DOHH2 (cell line): ENCODE results near the gene ST3GAL4.
"Not testable (repeated sequence)": the region's sequence is repeated elsewhere in the genome, so short reads cannot be mapped to it uniquely, and the experiment has no call there.

Experiments used
- H3F3A ChIP-seq: fragments of 200-600 bp; sonication (generic), shearing (Covaris generic); 2 replicates; pipeline ENCODE4 v1.6.0; 2016; ENCODE audit warnings: antibody characterized with exemption, mild to moderate bottlenecking; ENCODE audit not compliant: control insufficient read depth, insufficient read depth
- H3K27ac ChIP-seq: fragments of 200-600 bp; sonication (generic); 2 replicates; pipeline ENCODE4 v1.5.1; 2014; ENCODE audit warnings: low read depth, mild to moderate bottlenecking, low read length, moderate library complexity
- H3K27me3 ChIP-seq: fragments of 200-600 bp; sonication (generic); 2 replicates; pipeline ENCODE4 v1.6.1; 2014; ENCODE audit warnings: mild to moderate bottlenecking, low read length, mixed read lengths; ENCODE audit not compliant: control insufficient read depth
- H3K36me3 ChIP-seq: fragments of 200-600 bp; sonication (generic); 2 replicates; pipeline ENCODE4 v1.6.1; 2014; ENCODE audit warnings: mild to moderate bottlenecking, low read length, moderate library complexity, mixed read lengths; ENCODE audit not compliant: control insufficient read depth
- H3K4me1 ChIP-seq: fragments of 200-600 bp; sonication (generic); 2 replicates; pipeline ENCODE4 v1.6.1; 2014; ENCODE audit warnings: mild to moderate bottlenecking, low read length, mixed read lengths; ENCODE audit not compliant: control insufficient read depth
- H3K4me2 ChIP-seq: fragments of 200-600 bp; sonication (generic); 2 replicates; pipeline ENCODE4 v1.6.0; 2014; ENCODE audit warnings: mild to moderate bottlenecking, low read length, moderate library complexity
- H3K4me3 ChIP-seq: fragments of 200-600 bp; sonication (generic); 2 replicates; pipeline ENCODE4 v1.5.1; 2014; ENCODE audit warnings: mild to moderate bottlenecking, low read length, mixed read lengths
- H3K79me2 ChIP-seq: fragments of 200-600 bp; sonication (generic); 2 replicates; pipeline ENCODE4 v1.6.1; 2014; ENCODE audit warnings: mild to moderate bottlenecking, low read length, mixed read lengths; ENCODE audit not compliant: control insufficient read depth
- H3K9me2 ChIP-seq: fragments of 200-600 bp; sonication (generic); replicated peaks from 2 replicates; pipeline ENCODE4 v1.6.1; 2014; ENCODE audit warnings: mild to moderate bottlenecking, low read length, mixed read lengths; ENCODE audit not compliant: control insufficient read depth
- H3K9me3 ChIP-seq: fragments of 200-600 bp; sonication (generic); 2 replicates; pipeline ENCODE4 v1.6.1; 2014; ENCODE audit warnings: antibody characterized with exemption, low read length, mixed read lengths; ENCODE audit not compliant: control insufficient read depth, insufficient read depth
- H4K20me1 ChIP-seq: fragments of 200-600 bp; sonication (generic); 2 replicates; pipeline ENCODE4 v1.6.0; 2014; ENCODE audit warnings: low read depth, mild to moderate bottlenecking, antibody characterized with exemption, low read length, moderate library complexity; ENCODE audit not compliant: control insufficient read depth, insufficient read depth
- EZH2phosphoT487 ChIP-seq: fragments of 200-600 bp; sonication (generic); IDR thresholded peaks from 2 replicates; pipeline ENCODE4 v1.6.1; 2017; ENCODE audit warnings: borderline replicate concordance, mild to moderate bottlenecking, antibody characterized with exemption, low read length, moderate library complexity, mixed read lengths
- TF ChIP-seq, protein P1 (sequence below): fragments of 200-600 bp; sonication (generic); IDR thresholded peaks from one replicate; pipeline ENCODE4 v1.5.1; 2014; ENCODE audit warnings: antibody characterized with exemption, mild to moderate bottlenecking, low read depth, low read length; ENCODE audit not compliant: poor library complexity, severe bottlenecking

ST3GAL4 gene

DNA sequence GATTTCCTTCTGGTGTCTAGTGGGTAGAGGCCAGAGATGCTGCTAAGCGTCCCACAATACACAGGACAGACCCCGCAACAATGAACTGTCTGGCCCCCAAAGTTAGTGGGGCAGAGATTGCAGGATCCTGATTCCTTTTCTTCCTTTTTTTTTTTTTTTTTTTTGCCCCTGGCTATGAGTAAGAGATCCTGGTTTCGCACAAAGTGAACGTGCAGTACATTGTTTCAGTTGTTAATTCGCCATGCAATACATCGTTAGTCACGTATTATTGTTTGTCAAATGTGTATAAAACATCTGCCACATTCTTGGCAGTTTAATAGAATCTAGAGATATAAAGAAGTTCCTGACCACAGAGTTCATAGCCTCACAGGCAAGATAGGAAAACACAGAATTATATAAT, 20.2 kb downstream of the ST3GAL4 start:
- Histone ChIP-seq H3K4me1 (no peaks in the 10 kb centered on the region), H4K20me1 (no peaks in the 10 kb centered on the region), H3K9me2 (no peaks in the 10 kb centered on the region), H3F3A (no peaks in the 10 kb centered on the region), H3K27me3 (no peaks in the 10 kb centered on the region), H3K4me2 (no peak overlapping the region), H3K79me2 (no peaks in the 10 kb centered on the region), H3K36me3 (no peaks in the 10 kb centered on the region), H3K27ac (no peak overlapping the region), H3K9me3 (no peaks in the 10 kb centered on the region), H3K4me3 (no peak overlapping the region)
- no peak for TF ChIP-seq EZH2phosphoT487
- TF ChIP-seq, protein P1, sequence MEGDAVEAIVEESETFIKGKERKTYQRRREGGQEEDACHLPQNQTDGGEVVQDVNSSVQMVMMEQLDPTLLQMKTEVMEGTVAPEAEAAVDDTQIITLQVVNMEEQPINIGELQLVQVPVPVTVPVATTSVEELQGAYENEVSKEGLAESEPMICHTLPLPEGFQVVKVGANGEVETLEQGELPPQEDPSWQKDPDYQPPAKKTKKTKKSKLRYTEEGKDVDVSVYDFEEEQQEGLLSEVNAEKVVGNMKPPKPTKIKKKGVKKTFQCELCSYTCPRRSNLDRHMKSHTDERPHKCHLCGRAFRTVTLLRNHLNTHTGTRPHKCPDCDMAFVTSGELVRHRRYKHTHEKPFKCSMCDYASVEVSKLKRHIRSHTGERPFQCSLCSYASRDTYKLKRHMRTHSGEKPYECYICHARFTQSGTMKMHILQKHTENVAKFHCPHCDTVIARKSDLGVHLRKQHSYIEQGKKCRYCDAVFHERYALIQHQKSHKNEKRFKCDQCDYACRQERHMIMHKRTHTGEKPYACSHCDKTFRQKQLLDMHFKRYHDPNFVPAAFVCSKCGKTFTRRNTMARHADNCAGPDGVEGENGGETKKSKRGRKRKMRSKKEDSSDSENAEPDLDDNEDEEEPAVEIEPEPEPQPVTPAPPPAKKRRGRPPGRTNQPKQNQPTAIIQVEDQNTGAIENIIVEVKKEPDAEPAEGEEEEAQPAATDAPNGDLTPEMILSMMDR = no peak

DNA sequence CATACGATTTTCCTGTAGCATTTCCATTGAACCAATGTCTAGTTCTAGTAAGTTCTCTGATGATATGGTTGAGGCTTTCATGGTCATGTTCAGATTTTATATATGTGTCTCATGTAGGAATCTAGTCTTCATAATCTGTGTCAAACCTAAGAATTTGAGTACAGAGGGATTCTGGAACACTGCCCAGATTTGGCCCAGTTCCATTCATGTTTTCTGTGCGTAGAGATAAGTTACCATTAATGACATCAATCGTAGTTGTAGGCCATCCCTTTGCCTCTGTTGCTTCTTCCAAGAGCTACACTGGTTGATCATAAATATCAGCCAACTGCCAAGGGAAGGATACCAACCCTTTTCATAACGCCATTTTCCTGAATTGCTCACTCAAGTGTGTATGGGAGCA, 23.3 kb downstream of the ST3GAL4 start:
- no peaks in the 10 kb centered on the region for H3K36me3 ChIP-seq
- no peak overlapping the region for H3K4me2 ChIP-seq
- H3K27ac ChIP-seq = no peak overlapping the region
- no peaks in the 10 kb centered on the region for H3K4me1 ChIP-seq
- no peaks in the 10 kb centered on the region for H3K79me2 ChIP-seq
- TF ChIP-seq, protein P1 = no peak
- no peak for TF ChIP-seq EZH2phosphoT487
- no peaks in the 10 kb centered on the region for H3F3A ChIP-seq
- H3K9me2 ChIP-seq = no peaks in the 10 kb centered on the region
- H3K4me3 ChIP-seq = no peak overlapping the region
- no peaks in the 10 kb centered on the region for H3K9me3 ChIP-seq
- no peaks in the 10 kb centered on the region for H4K20me1 ChIP-seq
- no peaks in the 10 kb centered on the region for H3K27me3 ChIP-seq

DNA sequence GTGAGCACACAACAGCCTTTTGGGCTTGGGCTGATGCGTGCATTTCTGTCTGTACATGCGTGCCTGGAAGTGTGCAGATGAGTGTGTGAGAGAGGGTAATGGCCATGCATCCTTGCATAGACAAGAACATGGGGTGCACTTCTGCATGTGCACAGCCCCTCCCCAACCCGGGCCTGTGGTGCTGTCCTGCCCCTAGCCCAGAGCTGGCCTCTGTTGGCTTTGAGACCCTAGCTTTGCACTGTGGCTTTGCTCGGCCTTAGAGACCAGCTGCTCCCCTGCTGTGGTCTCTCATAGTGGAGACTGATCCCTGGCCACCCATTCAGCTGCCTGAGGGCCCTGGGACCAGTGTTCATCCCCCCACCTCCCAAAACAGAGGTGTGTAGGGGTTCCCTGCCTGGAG, 25.4 kb downstream of the ST3GAL4 start:
- no peaks in the 10 kb centered on the region for H3K79me2 ChIP-seq

DNA sequence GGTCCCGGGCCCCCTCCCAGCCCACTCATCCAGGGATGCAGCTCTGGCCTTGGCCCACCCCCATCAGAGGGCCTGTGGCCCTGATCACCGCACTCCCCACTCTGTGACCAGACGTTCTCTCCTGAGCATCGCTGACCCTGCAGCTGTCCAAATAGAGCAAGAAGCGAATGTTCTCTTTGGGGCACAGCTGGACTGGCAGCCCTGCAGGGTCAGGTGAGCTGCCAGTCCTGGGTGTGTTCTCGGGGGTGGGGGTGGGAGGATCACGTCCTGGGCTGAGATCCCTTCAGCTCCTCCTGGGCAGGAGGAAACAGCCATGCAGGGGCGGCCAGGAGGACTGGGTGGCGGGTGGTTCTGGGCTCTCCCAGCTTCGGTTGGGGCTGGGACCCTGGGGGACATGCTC, 26.5 kb downstream of the ST3GAL4 start:
- H3K9me2 ChIP-seq, H3K27ac ChIP-seq, H3K4me1 ChIP-seq, H3K4me3 ChIP-seq, H3K9me3 ChIP-seq, H3K79me2 ChIP-seq, H3K27me3 ChIP-seq, H4K20me1 ChIP-seq, H3F3A ChIP-seq, H3K36me3 ChIP-seq, H3K4me2 ChIP-seq: not testable (repeated sequence)

More for the DNA sequence above, 25.4 kb downstream of the ST3GAL4 start:
- H3K9me3 ChIP-seq = no peaks in the 10 kb centered on the region
- H3K27ac ChIP-seq = no peak overlapping the region
- H3K4me2 ChIP-seq = no peak overlapping the region
- no peaks in the 10 kb centered on the region for H3K27me3 ChIP-seq
- H3K9me2 ChIP-seq = no peaks in the 10 kb centered on the region
- H3K4me3 ChIP-seq = no peak overlapping the region
- H3F3A ChIP-seq = no peaks in the 10 kb centered on the region
- no peaks in the 10 kb centered on the region for H3K36me3 ChIP-seq
- H3K4me1 ChIP-seq = no peaks in the 10 kb centered on the region
- no peak for TF ChIP-seq EZH2phosphoT487
- TF ChIP-seq, protein P1 = no peak
- H4K20me1 ChIP-seq = no peaks in the 10 kb centered on the region

DNA sequence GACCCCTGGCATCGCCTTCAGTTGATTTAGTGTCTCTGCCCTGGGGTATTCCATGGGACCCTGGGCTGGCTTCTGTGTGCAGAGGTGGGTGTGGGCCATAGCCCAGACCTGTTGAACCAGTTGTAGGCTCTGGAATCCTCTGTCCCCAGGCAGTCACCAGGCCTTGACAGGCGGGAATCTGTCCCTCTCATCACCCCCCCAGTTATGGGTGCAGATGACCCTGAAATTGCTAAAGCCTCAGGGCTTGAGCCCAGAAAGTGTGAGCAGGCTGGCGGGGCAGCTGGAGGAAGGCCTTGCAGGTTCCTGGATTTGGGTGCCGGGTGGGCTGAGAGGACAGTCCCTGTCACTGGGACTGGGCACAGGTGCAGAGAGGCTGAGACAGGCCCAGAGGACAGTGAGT, 27.2 kb downstream of the ST3GAL4 start:
- not testable (repeated sequence) for H3K27ac ChIP-seq, H3F3A ChIP-seq, H3K9me2 ChIP-seq, H3K27me3 ChIP-seq, H3K4me3 ChIP-seq, H3K9me3 ChIP-seq, H3K4me1 ChIP-seq, H3K79me2 ChIP-seq, H3K36me3 ChIP-seq, H4K20me1 ChIP-seq, H3K4me2 ChIP-seq
